WTC11 (cell line): ENCODE data around the gene RAB26. TPM values are rescaled to one million over a fixed set of nuclear protein-coding genes. Genes with fewer than 3 reads are reported as not detected.
A peak's percentile ranks its signal among the peaks of the same experiment; 100 is the strongest.

ENCODE experiments used
- ATAC-seq: fragments of 200-7000 bp; cut with Tn5 transposase; 2 replicates; pipeline ENCODE4 v1.10.0; 2021; ENCODE audit warnings: mild to moderate bottlenecking, moderate library complexity
- CTCF ChIA-PET: fragments of 300-600 bp; sonication (Branson Sonifier 250); formaldehyde crosslinking; loops from one replicate; lab custom pipeline; 2021; ENCODE audit warnings: antibody characterized with exemption; lab: Charles Lee
- POLR2A ChIA-PET: fragments of 350-600 bp; sonication (Branson Sonifier 250); formaldehyde crosslinking; loops from one replicate; lab custom pipeline; 2021; ENCODE audit warnings: antibody characterized with exemption; lab: Charles Lee
- DNase-seq: peaks from one replicate; pipeline ENCODE4 v3.0.0; 2021; ENCODE audit warnings: low spot score
- H3K27ac Mint-ChIP-seq: 2 replicates; pipeline ENCODE4 v1.8.0; 2021; ENCODE audit warnings: mixed read lengths
- H3K27me3 Mint-ChIP-seq: 2 replicates; pipeline ENCODE4 v1.8.0; 2021; ENCODE audit warnings: low read depth, mild to moderate bottlenecking, moderate library complexity, mixed read lengths
- H3K36me3 Mint-ChIP-seq: 2 replicates; pipeline ENCODE4 v1.8.0; 2021; ENCODE audit warnings: mixed read lengths
- H3K4me1 Mint-ChIP-seq: 2 replicates; pipeline ENCODE4 v1.8.0; 2022; ENCODE audit warnings: mixed read lengths
- H3K4me3 Mint-ChIP-seq: 2 replicates; pipeline ENCODE4 v1.8.0; 2021; ENCODE audit warnings: mild to moderate bottlenecking, moderate library complexity, mixed read lengths
- H3K9me3 Mint-ChIP-seq: 2 replicates; pipeline ENCODE4 v1.8.0; 2021; ENCODE audit warnings: mixed read lengths
- AR ChIP-seq: fragments of 250-450 bp; sonication (Bioruptor Pico); IDR thresholded peaks from 2 replicates; pipeline ENCODE4 v1.9.0; 2021; ENCODE audit warnings: mild to moderate bottlenecking
- ATF1 ChIP-seq: sonication (generic); formaldehyde crosslinking; IDR thresholded peaks from 2 replicates; pipeline ENCODE4 v1.8.1; 2023; ENCODE audit warnings: mild to moderate bottlenecking, moderate library complexity, missing genetic modification reagents
- CBFB ChIP-seq: sonication (generic); formaldehyde crosslinking; IDR thresholded peaks from 2 replicates; pipeline ENCODE4 v1.8.1; 2022; ENCODE audit warnings: mild to moderate bottlenecking, low read depth, missing genetic modification reagents
- CREB1 ChIP-seq: sonication (generic); formaldehyde crosslinking; IDR thresholded peaks from 2 replicates; pipeline ENCODE4 v1.8.0; 2023; ENCODE audit warnings: mild to moderate bottlenecking, missing genetic modification reagents
- E2F4 ChIP-seq: sonication (generic); formaldehyde crosslinking; IDR thresholded peaks from 2 replicates; pipeline ENCODE4 v1.8.1; 2022; ENCODE audit warnings: low read depth, mild to moderate bottlenecking, moderate library complexity, missing genetic modification reagents, borderline replicate concordance
- ETV6 ChIP-seq: sonication (generic); formaldehyde crosslinking; IDR thresholded peaks from 2 replicates; pipeline ENCODE4 v1.8.1; 2022; ENCODE audit warnings: mild to moderate bottlenecking, missing genetic modification reagents
- FOXJ3 ChIP-seq: sonication (generic); formaldehyde crosslinking; IDR thresholded peaks from 2 replicates; pipeline ENCODE4 v1.9.0; 2021; ENCODE audit warnings: missing genetic modification reagents, mild to moderate bottlenecking, borderline replicate concordance
- FOXP1 ChIP-seq: sonication (generic); formaldehyde crosslinking; IDR thresholded peaks from 2 replicates; pipeline ENCODE4 v1.8.0; 2022; ENCODE audit warnings: missing genetic modification reagents, mild to moderate bottlenecking, moderate library complexity, borderline replicate concordance
- MLX ChIP-seq: sonication (generic); formaldehyde crosslinking; IDR thresholded peaks from 2 replicates; pipeline ENCODE4 v1.8.1; 2023; ENCODE audit warnings: mild to moderate bottlenecking, missing genetic modification reagents, moderate library complexity
- SOX15 ChIP-seq: fragments of 250-450 bp; sonication (Bioruptor Pico); IDR thresholded peaks from 2 replicates; pipeline ENCODE4 v1.9.0; 2021; ENCODE audit warnings: mild to moderate bottlenecking
- TEAD1 ChIP-seq: sonication (generic); formaldehyde crosslinking; IDR thresholded peaks from 2 replicates; pipeline ENCODE4 v1.8.0; 2022; ENCODE audit warnings: mild to moderate bottlenecking, missing genetic modification reagents
- ZMAT4 ChIP-seq: fragments of 250-450 bp; sonication (Bioruptor Pico); IDR thresholded peaks from 2 replicates; pipeline ENCODE4 v1.9.0; 2021; ENCODE audit warnings: mild to moderate bottlenecking
- ZNF416 ChIP-seq: fragments of 250-450 bp; sonication (Bioruptor Pico); IDR thresholded peaks from 2 replicates; pipeline ENCODE4 v1.9.0; 2021; ENCODE audit warnings: mild to moderate bottlenecking, inconsistent platforms
- ZSCAN18 ChIP-seq: fragments of 250-450 bp; sonication (Bioruptor Pico); IDR thresholded peaks from 2 replicates; pipeline ENCODE4 v2.1.2; 2022; ENCODE audit warnings: mild to moderate bottlenecking, moderate library complexity
- total RNA-seq: library from RNA; stranded (reverse); gene quantifications from 3 replicates; pipeline ENCODE4 v1.2.3, GENCODE V29; 2021

Gene RAB26
- total RNA-seq, 1 experiment from 2014 or later = 7.3 TPM

- DNase-seq (no peak), ATAC-seq (no peak)
- Mint-ChIP-seq H3K9me3 (no peaks in the 10 kb centered on the region), H3K27me3 (peaks cover 39% of the 10 kb centered on the region), H3K36me3 (no peaks in the 10 kb centered on the region), H3K27ac (no peak overlapping the region), H3K4me1 (peaks cover 12% of the 10 kb centered on the region), H3K4me3 (no peak overlapping the region)
- POLR2A ChIA-PET = interaction anchor here (1.3 kb wide), 1 partner anchor 9 kb away, joined by 3 read pairs; the partner anchor contains the start of gene TRAF7
- TF ChIP-seq ATF1 (no peak), ZNF416 (CRISPR knock-in tag) (no peak), SOX15 (no peak), AR (CRISPR knock-in tag) (no peak), TEAD1 (no peak), ZSCAN18 (CRISPR knock-in tag) (no peak), CBFB (CRISPR knock-in tag) (no peak), MLX (CRISPR knock-in tag) (no peak), ZMAT4 (CRISPR knock-in tag) (no peak), FOXP1 (CRISPR knock-in tag) (no peak), FOXJ3 (CRISPR knock-in tag) (no peak), ETV6 (CRISPR knock-in tag) (no peak)
- CTCF ChIA-PET = interaction anchor here (0.9 to 2.0 kb wide), 6 partner anchors 9 to 140 kb away, joined by 3 to 8 read pairs (median 4); partner anchors contain the start of gene TRAF7
Measured at GRCh38 chr16:2145843-2146242, 2.6 kb upstream of the RAB26 start.

GRCh38 chr16:2147378-2147777 is 1.0 kb upstream of the RAB26 start:
- H3K36me3 Mint-ChIP-seq = peaks cover 11% of the 10 kb centered on the region; the same call in 1 of the 2 replicates
- TF ChIP-seq CREB1 (no peak), E2F4 (CRISPR knock-in tag) (0 out of 2 replicates have a peak, but pooled peaks have one; percentile 27)
- TF ChIP-seq, all 79 proteins: peak for 1

More at GRCh38 chr16:2147378-2147777, 1.0 kb upstream of the RAB26 start:
- Mint-ChIP-seq H3K4me1 (peaks cover 27% of the 10 kb centered on the region), H3K27ac (no peak overlapping the region), H3K27me3 (peaks cover 36% of the 10 kb centered on the region), H3K4me3 (0 out of 2 replicates have a peak overlapping the region, but pooled peaks have one; percentile 50), H3K9me3 (no peaks in the 10 kb centered on the region)
- ChIA-PET POLR2A (interaction anchor here (0.5 to 0.6 kb wide), 2 partner anchors 122 to 125 kb away, joined by 3 to 4 read pairs; no protein-coding TSS in a partner anchor), CTCF (interaction anchor here (0.5 to 2.0 kb wide), 12 partner anchors 8 to 206 kb away, joined by 3 to 14 read pairs (median 4); partner anchors contain the start of genes PKD1 and TRAF7)
- ATAC-seq (no peak), DNase-seq (no peak)
